D721Med (cell line): ENCODE measurements around the gene TMEM156.

Experiments
- DNase-seq: peaks from one replicate; pipeline ENCODE4 v3.0.0; 2011; ENCODE audit warnings: low spot score; ENCODE audit not compliant: insufficient read length
- FAIRE-seq: peaks from 2 replicates; lab custom pipeline; 2011; peaks lifted over from hg19 to GRCh38; lab: Jason Lieb, UNC
- CTCF ChIP-seq: IDR thresholded peaks from 2 replicates; pipeline ENCODE4 v1.5.1; 2012; ENCODE audit warnings: mild to moderate bottlenecking, control low read depth; ENCODE audit not compliant: insufficient read depth; ENCODE audit errors: missing control alignments

TMEM156 gene

GRCh38 chr4:39030725-39031124 lies 1.5 kb downstream of the TMEM156 start:
- DNase-seq (no peak), FAIRE-seq (no peak)
- no peak for TF ChIP-seq CTCF

- DNase-seq (no peak), FAIRE-seq (no peak)
- TF ChIP-seq CTCF, result no peak
Measured at GRCh38 chr4:39029752-39030694, 2.2 kb downstream of the TMEM156 start.

GRCh38 chr4:39026096-39026495 lies 6.1 kb downstream of the TMEM156 start:
- DNase-seq (no peak), FAIRE-seq (no peak)
- no peak for TF ChIP-seq CTCF

- no peak for DNase-seq
- TF ChIP-seq CTCF, result no peak
- FAIRE-seq, result no peak
Measured at GRCh38 chr4:39025552-39026085, 6.6 kb downstream of the TMEM156 start.

GRCh38 chr4:39024311-39024865 lies 7.8 kb downstream of the TMEM156 start:
- FAIRE-seq (no peak), DNase-seq (no peak)
- TF ChIP-seq CTCF, result no peak

GRCh38 chr4:39023059-39023458 lies 9.2 kb downstream of the TMEM156 start:
- DNase-seq (no peak), FAIRE-seq (no peak)
- no peak for TF ChIP-seq CTCF
